DND-41 (cell line): ENCODE measurements around the gene MEN1.

Experiments used
- CTCF ChIP-seq: IDR thresholded peaks from 2 replicates; pipeline ENCODE4 v1.5.1; 2012; ENCODE audit warnings: borderline replicate concordance, low read length, moderate library complexity, mild to moderate bottlenecking; ENCODE audit not compliant: poor library complexity, severe bottlenecking; ENCODE audit errors: extremely low read depth
- EZH2 ChIP-seq: IDR thresholded peaks from 3 replicates; pipeline ENCODE4 v1.6.1; 2012; ENCODE audit warnings: borderline replicate concordance, low read depth, mild to moderate bottlenecking, moderate library complexity, low read length, inconsistent platforms; ENCODE audit not compliant: severe bottlenecking

GRCh38 chr11:64834723-64835615 is 24.6 kb upstream of the MEN1 start:
- no peak for TF ChIP-seq CTCF
- TF ChIP-seq EZH2, result no peak
